Measurements from ENCODE around the gene ESRRG. TPM values are rescaled to one million over a fixed set of nuclear protein-coding genes. Genes with fewer than 3 reads are reported as not detected.

ESRRG gene
- total and polyA plus RNA-seq, 5 donors, result 10.1 to 50.4 (median 38.6) TPM

GRCh38 chr1:216665856-216666255 is 57.4 kb downstream of the ESRRG start:
- intact Hi-C loops (cut with DNase I), result no loop called here
- H3K4me1 ChIP-seq (ENCODE audit: control insufficient read depth, insufficient read depth, low read length), result no peaks in the 10 kb centered on the region
- no peak for ATAC-seq
- no peaks in the 10 kb centered on the region for H3K27me3 ChIP-seq (ENCODE audit: control insufficient read depth, insufficient read depth)
- DNase-seq, result no peak
- no peak overlapping the region for H3K4me3 ChIP-seq (ENCODE audit: low read length)
- H3K27ac ChIP-seq (ENCODE audit: low read length), result no peak overlapping the region
- H3K9me3 ChIP-seq (ENCODE audit: control insufficient read depth, low read length), result no peaks in the 10 kb centered on the region

- 70% methylated on average over 1 of the region's 1 CpG for WGBS
- intact Hi-C loops (cut with DNase I), result no loop called here
- Histone ChIP-seq H3K4me3 (ENCODE audit: low read length) (no peak overlapping the region), H3K27me3 (ENCODE audit: control insufficient read depth, insufficient read depth) (no peaks in the 10 kb centered on the region), H3K9me3 (ENCODE audit: control insufficient read depth, low read length) (no peaks in the 10 kb centered on the region), H3K4me1 (ENCODE audit: control insufficient read depth, insufficient read depth, low read length) (no peaks in the 10 kb centered on the region), H3K27ac (ENCODE audit: low read length) (no peak overlapping the region)
- ATAC-seq, result no peak
- DNase-seq, result no peak
Measured at GRCh38 chr1:216665406-216665805, 57.8 kb downstream of the ESRRG start.

GRCh38 chr1:216662681-216663080 is 60.5 kb downstream of the ESRRG start:
- H3K9me3 ChIP-seq (ENCODE audit: control insufficient read depth, low read length), result no peaks in the 10 kb centered on the region
- H3K27me3 ChIP-seq (ENCODE audit: control insufficient read depth, insufficient read depth), result no peaks in the 10 kb centered on the region
- H3K4me1 ChIP-seq (ENCODE audit: control insufficient read depth, insufficient read depth, low read length), result no peaks in the 10 kb centered on the region
- ATAC-seq (no peak), DNase-seq (no peak)
- 84% methylated on average over 3 of the region's 3 CpGs for WGBS
- no peak overlapping the region for H3K27ac ChIP-seq (ENCODE audit: low read length)
- H3K4me3 ChIP-seq (ENCODE audit: low read length), result no peak overlapping the region
- intact Hi-C loops (cut with DNase I), result no loop called here

- Histone ChIP-seq H3K4me3 (ENCODE audit: low read length) (no peak overlapping the region), H3K4me1 (ENCODE audit: control insufficient read depth, insufficient read depth, low read length) (no peaks in the 10 kb centered on the region), H3K9me3 (ENCODE audit: control insufficient read depth, low read length) (no peaks in the 10 kb centered on the region), H3K27me3 (ENCODE audit: control insufficient read depth, insufficient read depth) (no peaks in the 10 kb centered on the region), H3K27ac (ENCODE audit: low read length) (no peak overlapping the region)
- intact Hi-C loops (cut with DNase I), result no loop called here
- no peak for DNase-seq
- ATAC-seq, result peak; percentile 20 to 77
- WGBS, result 45% methylated on average over 1 of the region's 1 CpG
Measured at GRCh38 chr1:216660561-216660960, 62.7 kb downstream of the ESRRG start.

GRCh38 chr1:216653001-216653400 is 70.2 kb downstream of the ESRRG start:
- Histone ChIP-seq H3K27ac (ENCODE audit: low read length) (no peak overlapping the region), H3K4me3 (ENCODE audit: low read length) (no peak overlapping the region), H3K4me1 (ENCODE audit: control insufficient read depth, insufficient read depth, low read length) (no peaks in the 10 kb centered on the region), H3K27me3 (ENCODE audit: control insufficient read depth, insufficient read depth) (no peaks in the 10 kb centered on the region), H3K9me3 (ENCODE audit: control insufficient read depth, low read length) (no peaks in the 10 kb centered on the region)
- DNase-seq, result no peak
- intact Hi-C loops (cut with DNase I), result no loop called here
- no peak for ATAC-seq
- 71% methylated on average over 4 of the region's 4 CpGs for WGBS

GRCh38 chr1:216651826-216652418 is 71.3 kb downstream of the ESRRG start:
- no peak for DNase-seq
- H3K27me3 ChIP-seq (ENCODE audit: control insufficient read depth, insufficient read depth), result no peaks in the 10 kb centered on the region
- intact Hi-C loops (cut with DNase I), result no loop called here
- H3K4me1 ChIP-seq (ENCODE audit: control insufficient read depth, insufficient read depth, low read length), result no peaks in the 10 kb centered on the region
- no peak overlapping the region for H3K27ac ChIP-seq (ENCODE audit: low read length)
- no peaks in the 10 kb centered on the region for H3K9me3 ChIP-seq (ENCODE audit: control insufficient read depth, low read length)
- WGBS, result 90% methylated on average over 6 of the region's 6 CpGs
- ATAC-seq, result no peak
- H3K4me3 ChIP-seq (ENCODE audit: low read length), result no peak overlapping the region

- peaks cover 4% of the 10 kb centered on the region for H3K4me1 ChIP-seq (ENCODE audit: control insufficient read depth, insufficient read depth, low read length)
- H3K4me3 ChIP-seq (ENCODE audit: low read length), result no peak overlapping the region
- no peaks in the 10 kb centered on the region for H3K27me3 ChIP-seq (ENCODE audit: control insufficient read depth, insufficient read depth)
- ATAC-seq (no peak), DNase-seq (no peak)
- 94% methylated on average over 1 of the region's 1 CpG for WGBS
- H3K9me3 ChIP-seq (ENCODE audit: control insufficient read depth, low read length), result no peaks in the 10 kb centered on the region
- no peak overlapping the region for H3K27ac ChIP-seq (ENCODE audit: low read length)
- intact Hi-C loops (cut with DNase I), result no loop called here
Measured at GRCh38 chr1:216643176-216643575, 80.1 kb downstream of the ESRRG start.

GRCh38 chr1:216641669-216642460 is 81.4 kb downstream of the ESRRG start:
- H3K9me3 ChIP-seq (ENCODE audit: control insufficient read depth, low read length), result no peaks in the 10 kb centered on the region
- intact Hi-C loops (cut with DNase I), result no loop called here
- DNase-seq, result no peak
- H3K27ac ChIP-seq (ENCODE audit: low read length), result no peak overlapping the region
- no peak for ATAC-seq
- H3K4me1 ChIP-seq (ENCODE audit: control insufficient read depth, insufficient read depth, low read length), result peaks cover 4% of the 10 kb centered on the region
- 89% methylated on average over 2 of the region's 2 CpGs for WGBS
- no peak overlapping the region for H3K4me3 ChIP-seq (ENCODE audit: low read length)
- H3K27me3 ChIP-seq (ENCODE audit: control insufficient read depth, insufficient read depth), result no peaks in the 10 kb centered on the region

GRCh38 chr1:216640100-216640499 is 83.1 kb downstream of the ESRRG start:
- ATAC-seq (no peak), DNase-seq (peak in 1 of 3 donors; percentile 29)
- Histone ChIP-seq H3K9me3 (ENCODE audit: control insufficient read depth, low read length) (no peaks in the 10 kb centered on the region), H3K27ac (ENCODE audit: low read length) (no peak overlapping the region), H3K4me1 (ENCODE audit: control insufficient read depth, insufficient read depth, low read length) (peaks cover 2% of the 10 kb centered on the region), H3K27me3 (ENCODE audit: control insufficient read depth, insufficient read depth) (no peaks in the 10 kb centered on the region), H3K4me3 (ENCODE audit: low read length) (no peak overlapping the region)
- 90% methylated on average over 3 of the region's 3 CpGs for WGBS
- intact Hi-C loops (cut with DNase I), result no loop called here

GRCh38 chr1:216632980-216633379 is 90.2 kb downstream of the ESRRG start:
- Histone ChIP-seq H3K27ac (ENCODE audit: low read length) (no peak overlapping the region), H3K27me3 (ENCODE audit: control insufficient read depth, insufficient read depth) (no peaks in the 10 kb centered on the region), H3K4me1 (ENCODE audit: control insufficient read depth, insufficient read depth, low read length) (no peaks in the 10 kb centered on the region), H3K4me3 (ENCODE audit: low read length) (no peak overlapping the region), H3K9me3 (ENCODE audit: control insufficient read depth, low read length) (no peaks in the 10 kb centered on the region)
- ATAC-seq (no peak), DNase-seq (peak in 1 of 3 donors; percentile 10)
- 76% methylated on average over 3 of the region's 3 CpGs for WGBS
- intact Hi-C loops (cut with DNase I), result no loop called here

GRCh38 chr1:216630532-216630931 is 92.7 kb downstream of the ESRRG start:
- intact Hi-C loops (cut with DNase I), result no loop called here
- Histone ChIP-seq H3K4me1 (ENCODE audit: control insufficient read depth, insufficient read depth, low read length) (no peaks in the 10 kb centered on the region), H3K9me3 (ENCODE audit: control insufficient read depth, low read length) (no peaks in the 10 kb centered on the region), H3K27me3 (ENCODE audit: control insufficient read depth, insufficient read depth) (no peaks in the 10 kb centered on the region), H3K4me3 (ENCODE audit: low read length) (no peak overlapping the region), H3K27ac (ENCODE audit: low read length) (no peak overlapping the region)
- WGBS, result 50% methylated on average over 2 of the region's 2 CpGs
- DNase-seq (no peak), ATAC-seq (no peak)

Measured in right cardiac atrium (tissue), 5 donors.